PFSK-1 (cell line): ENCODE measurements around the gene ANO10.

Source experiments
- FOXP2 ChIP-seq: optimal IDR thresholded peaks from 2 replicates; pipeline ENCODE3; 2011; ENCODE audit warnings: borderline replicate concordance, control low read depth, inconsistent platforms; ENCODE audit not compliant: insufficient read depth; ENCODE audit errors: extremely low read length, extremely low read depth
- POLR2AphosphoS5 ChIP-seq: IDR thresholded peaks from 2 replicates; pipeline ENCODE4 v1.6.1; 2012; ENCODE audit warnings: low read depth, mild to moderate bottlenecking, control low read depth, low read length, moderate library complexity
- SIN3A ChIP-seq: IDR thresholded peaks from 2 replicates; pipeline ENCODE4 v1.6.1; 2012; ENCODE audit warnings: mild to moderate bottlenecking, low read length, moderate library complexity, borderline replicate concordance; ENCODE audit not compliant: insufficient read depth
- TAF1 ChIP-seq: IDR thresholded peaks from 2 replicates; pipeline ENCODE4 v1.6.1; 2012; ENCODE audit warnings: low read length, control low read depth, borderline replicate concordance; ENCODE audit not compliant: insufficient read depth
- TF ChIP-seq, protein P1 (sequence below), 2 experiments: IDR thresholded peaks; 2 replicates each; pipeline versions ENCODE4 v1.6.1 to v1.8.0; 2011 to 2012; ENCODE audit warnings: low read depth in 2 of 2, low read length in 2 of 2, control low read depth in 1 of 2, inconsistent platforms in 1 of 2, mild to moderate bottlenecking in 1 of 2, moderate library complexity in 1 of 2; ENCODE audit not compliant: insufficient read depth in 1 of 2

ANO10 gene

GRCh38 chr3:43435706-43436105 is 186.1 kb downstream of the ANO10 start:
- no peak for TF ChIP-seq TAF1
- no peak for TF ChIP-seq POLR2AphosphoS5
- TF ChIP-seq, protein P1, sequence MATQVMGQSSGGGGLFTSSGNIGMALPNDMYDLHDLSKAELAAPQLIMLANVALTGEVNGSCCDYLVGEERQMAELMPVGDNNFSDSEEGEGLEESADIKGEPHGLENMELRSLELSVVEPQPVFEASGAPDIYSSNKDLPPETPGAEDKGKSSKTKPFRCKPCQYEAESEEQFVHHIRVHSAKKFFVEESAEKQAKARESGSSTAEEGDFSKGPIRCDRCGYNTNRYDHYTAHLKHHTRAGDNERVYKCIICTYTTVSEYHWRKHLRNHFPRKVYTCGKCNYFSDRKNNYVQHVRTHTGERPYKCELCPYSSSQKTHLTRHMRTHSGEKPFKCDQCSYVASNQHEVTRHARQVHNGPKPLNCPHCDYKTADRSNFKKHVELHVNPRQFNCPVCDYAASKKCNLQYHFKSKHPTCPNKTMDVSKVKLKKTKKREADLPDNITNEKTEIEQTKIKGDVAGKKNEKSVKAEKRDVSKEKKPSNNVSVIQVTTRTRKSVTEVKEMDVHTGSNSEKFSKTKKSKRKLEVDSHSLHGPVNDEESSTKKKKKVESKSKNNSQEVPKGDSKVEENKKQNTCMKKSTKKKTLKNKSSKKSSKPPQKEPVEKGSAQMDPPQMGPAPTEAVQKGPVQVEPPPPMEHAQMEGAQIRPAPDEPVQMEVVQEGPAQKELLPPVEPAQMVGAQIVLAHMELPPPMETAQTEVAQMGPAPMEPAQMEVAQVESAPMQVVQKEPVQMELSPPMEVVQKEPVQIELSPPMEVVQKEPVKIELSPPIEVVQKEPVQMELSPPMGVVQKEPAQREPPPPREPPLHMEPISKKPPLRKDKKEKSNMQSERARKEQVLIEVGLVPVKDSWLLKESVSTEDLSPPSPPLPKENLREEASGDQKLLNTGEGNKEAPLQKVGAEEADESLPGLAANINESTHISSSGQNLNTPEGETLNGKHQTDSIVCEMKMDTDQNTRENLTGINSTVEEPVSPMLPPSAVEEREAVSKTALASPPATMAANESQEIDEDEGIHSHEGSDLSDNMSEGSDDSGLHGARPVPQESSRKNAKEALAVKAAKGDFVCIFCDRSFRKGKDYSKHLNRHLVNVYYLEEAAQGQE (IDR thresholded peaks at IDR 0.05; ENCODE audit: insufficient read depth in 1 of 2, low read depth in 2 of 2, low read length in 2 of 2) = no peak
- no peak for TF ChIP-seq FOXP2
- TF ChIP-seq SIN3A = no peak

GRCh38 chr3:43434431-43434830 is 187.4 kb downstream of the ANO10 start:
- no peak for TF ChIP-seq SIN3A
- TF ChIP-seq POLR2AphosphoS5 = no peak
- TF ChIP-seq FOXP2 = no peak
- TF ChIP-seq, protein P1 (IDR thresholded peaks at IDR 0.05; ENCODE audit: insufficient read depth in 1 of 2, low read depth in 2 of 2, low read length in 2 of 2) = no peak
- no peak for TF ChIP-seq TAF1

GRCh38 chr3:43432462-43432861 is 189.3 kb downstream of the ANO10 start:
- TF ChIP-seq FOXP2 = no peak
- TF ChIP-seq SIN3A = no peak
- no peak for TF ChIP-seq POLR2AphosphoS5
- TF ChIP-seq TAF1 = no peak
- TF ChIP-seq, protein P1 (IDR thresholded peaks at IDR 0.05; ENCODE audit: insufficient read depth in 1 of 2, low read depth in 2 of 2, low read length in 2 of 2) = no peak

GRCh38 chr3:43426388-43426787 is 195.4 kb downstream of the ANO10 start:
- TF ChIP-seq, protein P1 (IDR thresholded peaks at IDR 0.05; ENCODE audit: insufficient read depth in 1 of 2, low read depth in 2 of 2, low read length in 2 of 2) = no peak
- no peak for TF ChIP-seq POLR2AphosphoS5
- TF ChIP-seq TAF1 = no peak
- no peak for TF ChIP-seq FOXP2
- TF ChIP-seq SIN3A = no peak

- TF ChIP-seq FOXP2 = no peak
- TF ChIP-seq, protein P1 (IDR thresholded peaks at IDR 0.05; ENCODE audit: insufficient read depth in 1 of 2, low read depth in 2 of 2, low read length in 2 of 2) = no peak
- no peak for TF ChIP-seq SIN3A
- TF ChIP-seq POLR2AphosphoS5 = no peak
- TF ChIP-seq TAF1 = no peak
Observed at GRCh38 chr3:43425829-43426228, 196.0 kb downstream of the ANO10 start.
